Measurements from ENCODE around the gene WASF2.

Gene WASF2

GRCh38 chr1:27372022-27372807 is 117.8 kb downstream of the WASF2 start:
- DNase-seq = no peak

- DNase-seq = no peak
These were observed 120.9 kb downstream of the WASF2 start for GRCh38 chr1:27368869-27369582.

GRCh38 chr1:27367160-27367650 is 122.8 kb downstream of the WASF2 start:
- DNase-seq = no peak

- peak; percentile 75 for DNase-seq
These were observed 123.4 kb downstream of the WASF2 start, which contains the start of gene MAP3K6 for GRCh38 chr1:27366411-27367159. Gene MAP3K6 (minus strand): TSS chr1:27366961. CDS start chr1:27366597, 364 bp downstream.

GRCh38 chr1:27366113-27366410 is 123.9 kb downstream of the WASF2 start:
- DNase-seq = peak; percentile 78

GRCh38 chr1:27365372-27366112 is 124.4 kb downstream of the WASF2 start:
- peak; percentile 85 for DNase-seq

GRCh38 chr1:27364696-27365371 is 125.1 kb downstream of the WASF2 start:
- no peak for DNase-seq

- DNase-seq = no peak
These were observed 125.9 kb downstream of the WASF2 start for GRCh38 chr1:27363766-27364695.

GRCh38 chr1:27361553-27361952 is 128.4 kb downstream of the WASF2 start:
- no peak for DNase-seq

GRCh38 chr1:27361044-27361402 is 128.9 kb downstream of the WASF2 start:
- no peak for DNase-seq

GRCh38 chr1:27360159-27361043 is 129.6 kb downstream of the WASF2 start:
- peak; percentile 83 for DNase-seq

- DNase-seq = no peak
These were observed 130.2 kb downstream of the WASF2 start for GRCh38 chr1:27359822-27360158.

- DNase-seq = no peak
These were observed 131.0 kb downstream of the WASF2 start for GRCh38 chr1:27358928-27359313.

- no peak for DNase-seq
These were observed 131.7 kb downstream of the WASF2 start for GRCh38 chr1:27358038-27358927.

GRCh38 chr1:27357281-27358037 is 132.5 kb downstream of the WASF2 start:
- DNase-seq = peak; percentile 94

- no peak for DNase-seq
These were observed 133.2 kb downstream of the WASF2 start for GRCh38 chr1:27356619-27357280.

- DNase-seq = no peak
These were observed 133.7 kb downstream of the WASF2 start for GRCh38 chr1:27356277-27356618.

GRCh38 chr1:27355683-27356082 is 134.3 kb downstream of the WASF2 start:
- DNase-seq = no peak

Data from retina (tissue), 1 donor.